Measurements from ENCODE around the gene KCNB1.
A peak's percentile ranks its signal among the peaks of the same experiment; 100 is the strongest.
"Not testable (repeated sequence)": the region's sequence is repeated elsewhere in the genome, so short reads cannot be mapped to it uniquely, and the experiment has no call there.

Gene KCNB1

GRCh38 chr20:49323622-49324238 lies 158.7 kb downstream of the KCNB1 start:
- no peaks in the 10 kb centered on the region for H3K9me3 ChIP-seq (ENCODE audit: control insufficient read depth, insufficient read depth, low read length)
- no peak overlapping the region for H3K9ac ChIP-seq (ENCODE audit: low read depth, low read length)
- H3K4me3 ChIP-seq (ENCODE audit: low read depth, low read length), result no peak overlapping the region
- H3K27me3 ChIP-seq (ENCODE audit: control insufficient read depth, insufficient read depth, low read length), result peaks cover 14% of the 10 kb centered on the region
- no peaks in the 10 kb centered on the region for H3K36me3 ChIP-seq (ENCODE audit: control insufficient read depth, insufficient read depth, low read length)
- H3K4me1 ChIP-seq (ENCODE audit: control insufficient read depth, insufficient read depth, low read length), result peaks cover 4% of the 10 kb centered on the region

GRCh38 chr20:49320460-49320859 lies 162.0 kb downstream of the KCNB1 start:
- Histone ChIP-seq H3K4me1 (ENCODE audit: control insufficient read depth, insufficient read depth, low read length) (peaks cover 4% of the 10 kb centered on the region), H3K36me3 (ENCODE audit: control insufficient read depth, insufficient read depth, low read length) (no peaks in the 10 kb centered on the region), H3K9me3 (ENCODE audit: control insufficient read depth, insufficient read depth, low read length) (no peaks in the 10 kb centered on the region), H3K27me3 (ENCODE audit: control insufficient read depth, insufficient read depth, low read length) (peaks cover 38% of the 10 kb centered on the region), H3K9ac (ENCODE audit: low read depth, low read length) (no peak overlapping the region), H3K4me3 (ENCODE audit: low read depth, low read length) (no peak overlapping the region)

GRCh38 chr20:49319208-49319809 lies 163.2 kb downstream of the KCNB1 start:
- Histone ChIP-seq H3K9me3 (ENCODE audit: control insufficient read depth, insufficient read depth, low read length) (no peaks in the 10 kb centered on the region), H3K9ac (ENCODE audit: low read depth, low read length) (no peak overlapping the region), H3K27me3 (ENCODE audit: control insufficient read depth, insufficient read depth, low read length) (peaks cover 38% of the 10 kb centered on the region), H3K4me1 (ENCODE audit: control insufficient read depth, insufficient read depth, low read length) (peaks cover 4% of the 10 kb centered on the region), H3K4me3 (ENCODE audit: low read depth, low read length) (peak overlapping the region; percentile 80), H3K36me3 (ENCODE audit: control insufficient read depth, insufficient read depth, low read length) (no peaks in the 10 kb centered on the region)

- Histone ChIP-seq H3K9me3 (ENCODE audit: control insufficient read depth, insufficient read depth, low read length) (no peaks in the 10 kb centered on the region), H3K27me3 (ENCODE audit: control insufficient read depth, insufficient read depth, low read length) (peaks cover 38% of the 10 kb centered on the region), H3K4me3 (ENCODE audit: low read depth, low read length) (peak overlapping the region; percentile 80), H3K4me1 (ENCODE audit: control insufficient read depth, insufficient read depth, low read length) (peaks cover 4% of the 10 kb centered on the region), H3K36me3 (ENCODE audit: control insufficient read depth, insufficient read depth, low read length) (no peaks in the 10 kb centered on the region), H3K9ac (ENCODE audit: low read depth, low read length) (no peak overlapping the region)
Measured at GRCh38 chr20:49318430-49319207, 163.8 kb downstream of the KCNB1 start.

- peak overlapping the region; percentile 80 for H3K4me3 ChIP-seq (ENCODE audit: low read depth, low read length)
- H3K9ac ChIP-seq (ENCODE audit: low read depth, low read length), result no peak overlapping the region
- H3K4me1 ChIP-seq (ENCODE audit: control insufficient read depth, insufficient read depth, low read length), result peaks cover 4% of the 10 kb centered on the region
- H3K36me3 ChIP-seq (ENCODE audit: control insufficient read depth, insufficient read depth, low read length), result no peaks in the 10 kb centered on the region
- H3K27me3 ChIP-seq (ENCODE audit: control insufficient read depth, insufficient read depth, low read length), result peaks cover 39% of the 10 kb centered on the region
- H3K9me3 ChIP-seq (ENCODE audit: control insufficient read depth, insufficient read depth, low read length), result no peaks in the 10 kb centered on the region
Measured at GRCh38 chr20:49318091-49318429, 164.4 kb downstream of the KCNB1 start.

GRCh38 chr20:49316704-49317103 lies 165.8 kb downstream of the KCNB1 start:
- H3K9me3 ChIP-seq (ENCODE audit: control insufficient read depth, insufficient read depth, low read length), result no peaks in the 10 kb centered on the region
- H3K27me3 ChIP-seq (ENCODE audit: control insufficient read depth, insufficient read depth, low read length), result peaks cover 41% of the 10 kb centered on the region
- H3K4me1 ChIP-seq (ENCODE audit: control insufficient read depth, insufficient read depth, low read length), result peaks cover 4% of the 10 kb centered on the region
- no peaks in the 10 kb centered on the region for H3K36me3 ChIP-seq (ENCODE audit: control insufficient read depth, insufficient read depth, low read length)
- H3K4me3 ChIP-seq (ENCODE audit: low read depth, low read length), result no peak overlapping the region
- no peak overlapping the region for H3K9ac ChIP-seq (ENCODE audit: low read depth, low read length)

GRCh38 chr20:49315580-49315979 lies 166.9 kb downstream of the KCNB1 start:
- Histone ChIP-seq H3K9me3 (ENCODE audit: control insufficient read depth, insufficient read depth, low read length) (no peaks in the 10 kb centered on the region), H3K36me3 (ENCODE audit: control insufficient read depth, insufficient read depth, low read length) (no peaks in the 10 kb centered on the region), H3K4me3 (ENCODE audit: low read depth, low read length) (no peak overlapping the region), H3K9ac (ENCODE audit: low read depth, low read length) (no peak overlapping the region), H3K4me1 (ENCODE audit: control insufficient read depth, insufficient read depth, low read length) (no peaks in the 10 kb centered on the region), H3K27me3 (ENCODE audit: control insufficient read depth, insufficient read depth, low read length) (peaks cover 41% of the 10 kb centered on the region)

GRCh38 chr20:49314052-49314451 lies 168.4 kb downstream of the KCNB1 start:
- not testable (repeated sequence) for H3K9ac ChIP-seq (ENCODE audit: low read depth, low read length); H3K4me1 ChIP-seq (ENCODE audit: control insufficient read depth, insufficient read depth, low read length); H3K4me3 ChIP-seq (ENCODE audit: low read depth, low read length); H3K36me3 ChIP-seq (ENCODE audit: control insufficient read depth, insufficient read depth, low read length); H3K9me3 ChIP-seq (ENCODE audit: control insufficient read depth, insufficient read depth, low read length)
- peaks cover 30% of the 10 kb centered on the region for H3K27me3 ChIP-seq (ENCODE audit: control insufficient read depth, insufficient read depth, low read length)

Data from iPS-15b (cell line).